Activated CD4-positive, alpha-beta T cell treated with anti-CD3 and anti-CD28 coated beads for 36 hours (primary cell): Measurements from ENCODE around the gene DPF1. TPM values are rescaled to one million over a fixed set of nuclear protein-coding genes. Genes with fewer than 3 reads are reported as not detected.

Source experiments
- ATAC-seq: fragments of 200-7000 bp; cut with Tn5 transposase; one replicate; pipeline ENCODE4 v1.10.0; 2021; ENCODE audit warnings: mild to moderate bottlenecking, moderate library complexity
- CTCF ChIA-PET: fragments of 350-600 bp; sonication (Branson Sonifier 250); formaldehyde crosslinking; loops from one replicate; lab custom pipeline; 2021; ENCODE audit warnings: antibody characterized with exemption; lab: Charles Lee
- POLR2A ChIA-PET: fragments of 350-600 bp; sonication (Branson Sonifier 250); formaldehyde crosslinking; loops from one replicate; lab custom pipeline; 2021; ENCODE audit warnings: antibody characterized with exemption, inconsistent platforms; lab: Charles Lee
- DNase-seq: peaks from one replicate; pipeline ENCODE4 v3.0.0-alpha.2; 2020
- H3K27ac Mint-ChIP-seq: one replicate; pipeline ENCODE4 v1.8.0; 2021; ENCODE audit warnings: mixed read lengths
- H3K27me3 Mint-ChIP-seq: one replicate; pipeline ENCODE4 v1.8.0; 2021; ENCODE audit warnings: mixed read lengths
- H3K36me3 Mint-ChIP-seq: one replicate; pipeline ENCODE4 v1.8.0; 2021; ENCODE audit warnings: low read depth, mixed read lengths
- H3K4me1 Mint-ChIP-seq: one replicate; pipeline ENCODE4 v1.8.0; 2021; ENCODE audit warnings: mixed read lengths
- H3K4me3 Mint-ChIP-seq: one replicate; pipeline ENCODE4 v1.8.0; 2021; ENCODE audit warnings: mild to moderate bottlenecking, moderate library complexity, mixed read lengths
- H3K9me3 Mint-ChIP-seq: one replicate; pipeline ENCODE4 v1.8.0; 2021; ENCODE audit warnings: low read depth, mixed read lengths
- intact Hi-C, 2 experiments: fragments of 100-400 bp; cut with DNase I in 1 of 2; cut with micrococcal nuclease in 1 of 2; formaldehyde crosslinking; loops; one replicate each; pipeline versions ENCODE4 v1.14.2 to v1.15.1; 2022 to 2024; cut with DNase I, micrococcal nuclease
- total RNA-seq, 2 experiments: library from RNA; stranded (reverse); gene quantifications; one replicate each; pipeline ENCODE4 v1.2.3, GENCODE V29; 2021

DPF1 gene
- total RNA-seq, 2 experiments from 2014 or later = 0.91 to 1.2 TPM

DNA sequence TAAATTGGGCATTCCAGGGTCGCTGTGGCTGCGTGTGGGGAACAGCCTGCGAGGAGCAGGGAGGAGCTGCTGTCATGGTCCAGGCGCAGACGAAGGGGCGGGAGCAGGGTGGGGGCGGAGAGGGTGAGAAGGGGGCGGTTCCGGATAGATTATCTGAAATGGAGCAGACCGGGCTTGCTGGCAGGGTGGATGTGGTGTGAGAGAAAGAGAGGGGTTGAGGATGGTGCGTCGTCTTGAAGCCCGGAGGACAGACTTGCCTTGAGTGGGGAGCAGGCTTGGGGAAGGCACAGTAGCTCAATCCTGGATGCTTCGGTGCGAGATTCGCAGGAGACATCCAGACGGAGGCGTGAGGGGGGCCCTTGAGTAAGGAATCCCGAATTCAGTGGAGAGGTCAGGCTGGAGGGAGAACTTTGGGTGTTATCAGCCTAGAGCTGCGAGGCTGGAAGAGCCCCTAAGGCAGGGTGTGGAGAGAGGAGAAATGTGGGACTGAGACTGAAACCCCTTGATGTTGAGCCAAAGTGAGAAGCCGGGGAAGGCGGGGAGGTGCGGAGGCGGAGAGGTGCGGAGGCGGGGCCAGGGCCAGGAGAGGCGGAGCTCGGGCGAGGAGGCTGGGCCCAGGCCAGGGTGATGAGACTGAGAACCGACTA, 40.6 kb downstream of the DPF1 start:
- Mint-ChIP-seq H3K9me3 (peaks cover 9% of the 10 kb centered on the region), H3K4me3 (no peak overlapping the region)
- POLR2A ChIA-PET = no interaction called here

DNA sequence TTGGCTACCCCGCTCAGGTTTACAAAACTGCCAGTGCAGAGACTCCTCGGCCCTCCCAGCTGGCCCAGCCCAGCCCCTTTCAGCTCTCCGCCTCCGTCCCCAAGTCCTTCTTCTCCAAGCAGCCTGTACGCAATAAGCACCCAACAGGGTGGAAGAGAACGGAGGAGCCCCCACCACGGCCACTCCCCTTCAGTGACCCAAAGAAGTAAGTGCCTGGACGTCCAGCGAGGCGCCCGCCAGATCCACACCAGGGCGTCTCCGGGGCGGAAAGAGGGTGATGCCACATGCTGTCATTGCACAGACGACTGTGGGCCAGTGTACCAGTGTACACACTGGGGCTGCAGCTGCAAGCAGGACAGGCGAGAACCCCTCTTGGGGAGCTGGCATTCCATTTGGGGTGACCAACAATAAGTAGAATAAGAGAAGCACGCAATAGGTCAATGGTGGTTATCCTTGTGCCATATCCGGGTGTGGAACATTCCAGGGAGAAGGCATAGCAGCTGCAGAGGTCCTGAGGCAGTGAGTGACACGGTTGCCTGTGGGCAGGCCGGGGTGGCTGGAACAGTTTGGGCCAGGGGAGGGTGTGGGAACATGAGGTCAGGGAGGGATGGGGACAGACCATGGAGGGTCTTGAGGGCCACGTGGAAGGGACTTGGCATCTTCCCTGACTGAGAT, 41.3 kb downstream of the DPF1 start:
- Mint-ChIP-seq H3K36me3 (peaks cover 22% of the 10 kb centered on the region), H3K27ac (no peak overlapping the region), H3K4me1 (no peaks in the 10 kb centered on the region), H3K27me3 (no peaks in the 10 kb centered on the region), H3K4me3 (no peak overlapping the region), H3K9me3 (peaks cover 9% of the 10 kb centered on the region)
- ChIA-PET CTCF (no interaction called here), POLR2A (no interaction called here)
- DNase-seq = no peak
- no peak for ATAC-seq
- intact Hi-C loops = no loop called here

More for the DNA sequence above, 40.6 kb downstream of the DPF1 start:
- Mint-ChIP-seq H3K4me1 (no peaks in the 10 kb centered on the region), H3K36me3 (peaks cover 22% of the 10 kb centered on the region), H3K27ac (no peak overlapping the region), H3K27me3 (no peaks in the 10 kb centered on the region)
- CTCF ChIA-PET = no interaction called here
- DNase-seq (peak; percentile 14), ATAC-seq (no peak)
- intact Hi-C loops = no loop called here

- intact Hi-C loops = no loop called here
- Mint-ChIP-seq H3K36me3 (peaks cover 25% of the 10 kb centered on the region), H3K4me3 (no peak overlapping the region), H3K27ac (no peak overlapping the region), H3K4me1 (no peaks in the 10 kb centered on the region), H3K9me3 (peaks cover 9% of the 10 kb centered on the region), H3K27me3 (no peaks in the 10 kb centered on the region)
- ATAC-seq (no peak), DNase-seq (no peak)
- ChIA-PET CTCF (no interaction called here), POLR2A (no interaction called here)
Observed at GRCh38 chr19:38180071-38180470, 44.0 kb downstream of the DPF1 start.

DNA sequence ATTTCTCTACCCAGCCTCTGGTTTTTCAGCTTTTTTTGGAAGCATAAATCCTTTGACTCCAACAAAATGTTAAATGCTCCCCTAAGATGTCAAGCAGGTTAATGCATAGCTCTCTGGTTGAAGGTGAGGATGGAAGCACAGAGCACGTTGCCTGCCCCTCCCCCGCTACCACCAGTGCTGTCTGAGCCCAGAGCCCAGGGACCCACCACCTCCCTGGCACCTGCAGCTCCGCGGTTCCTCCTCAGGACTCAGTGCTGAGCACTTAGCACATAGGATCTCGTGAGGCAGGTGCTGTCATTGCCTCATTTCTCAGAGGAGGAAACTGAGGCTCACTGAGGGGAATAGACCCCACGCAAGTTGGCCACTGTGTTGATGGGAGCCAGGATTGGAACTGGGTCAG, 48.6 kb downstream of the DPF1 start:
- H3K36me3 Mint-ChIP-seq = peaks cover 11% of the 10 kb centered on the region
- intact Hi-C loops = no loop called here
- ChIA-PET POLR2A (no interaction called here), CTCF (no interaction called here)
- no peak for DNase-seq
- no peak overlapping the region for H3K4me3 Mint-ChIP-seq
- no peak for ATAC-seq
- no peak overlapping the region for H3K27ac Mint-ChIP-seq
- H3K9me3 Mint-ChIP-seq = peaks cover 5% of the 10 kb centered on the region
- H3K4me1 Mint-ChIP-seq = no peaks in the 10 kb centered on the region
- H3K27me3 Mint-ChIP-seq = no peaks in the 10 kb centered on the region

DNA sequence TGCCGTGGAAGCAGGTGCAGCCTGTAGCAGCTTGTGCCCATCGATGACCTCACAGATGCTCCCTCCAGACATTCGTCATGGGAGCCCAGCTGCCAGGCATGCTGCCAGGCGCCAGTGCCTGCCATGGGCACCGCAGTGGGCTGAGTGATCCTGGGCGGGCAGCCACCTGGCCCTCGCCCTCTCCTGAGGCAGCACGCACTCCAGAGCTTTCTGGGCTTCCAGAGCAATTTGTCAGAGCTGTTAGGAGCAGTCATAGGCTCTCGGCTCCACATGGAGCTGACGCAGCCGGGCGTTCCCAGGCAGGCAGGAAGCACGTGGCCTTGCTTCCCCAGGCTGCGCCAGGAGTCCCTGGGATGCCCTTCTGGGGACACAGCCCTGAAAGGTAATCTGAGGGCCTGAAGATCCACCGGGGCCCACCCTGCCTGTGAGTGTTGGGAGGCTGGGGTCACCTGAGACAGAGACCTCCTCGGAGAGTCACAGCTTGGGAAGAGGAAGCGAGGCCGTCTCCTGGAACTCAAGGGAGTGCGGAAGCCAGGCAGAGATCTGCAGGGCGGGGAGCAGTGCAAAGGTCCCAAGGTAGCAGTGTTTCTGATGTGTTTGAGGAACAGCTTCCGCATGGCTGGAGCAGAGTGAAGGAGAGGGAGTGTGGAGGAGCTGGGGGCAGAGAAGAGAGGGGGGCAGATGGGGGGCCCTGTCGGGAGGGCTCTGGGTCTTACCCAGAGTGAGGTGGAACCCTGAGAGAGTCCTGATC, 50.6 kb downstream of the DPF1 start:
- Mint-ChIP-seq H3K36me3 (peaks cover 3% of the 10 kb centered on the region), H3K4me1 (no peaks in the 10 kb centered on the region), H3K27ac (no peak overlapping the region), H3K27me3 (no peaks in the 10 kb centered on the region), H3K4me3 (no peak overlapping the region), H3K9me3 (no peaks in the 10 kb centered on the region)
- CTCF ChIA-PET = no interaction called here
- ATAC-seq (no peak), DNase-seq (no peak)
- POLR2A ChIA-PET = interaction anchor here (0.6 kb wide), 2 partner anchors 15 to 22 kb away, joined by 4 to 9 read pairs; no protein-coding TSS in a partner anchor
- intact Hi-C loops = no loop called here

DNA sequence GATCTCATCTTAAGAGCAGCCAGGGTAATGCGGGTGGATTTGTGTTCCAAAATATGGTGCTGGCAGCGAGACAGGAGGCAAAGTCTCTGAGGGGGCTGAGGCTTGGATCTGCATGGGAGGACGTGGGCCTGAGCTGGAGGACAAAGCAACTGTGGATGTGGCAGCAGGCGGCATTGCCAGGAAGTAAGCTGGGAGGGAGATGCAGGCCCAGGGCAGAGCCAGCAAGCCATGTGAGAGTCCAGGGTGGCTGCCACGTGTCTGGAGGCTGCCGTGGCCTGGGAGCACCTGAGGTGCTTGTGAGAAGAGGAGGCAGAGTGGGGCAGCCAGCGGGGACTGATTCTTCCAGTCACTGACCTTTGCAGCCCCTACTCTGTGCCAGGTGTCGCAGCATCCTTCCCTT, 52.0 kb downstream of the DPF1 start:
- no peak for DNase-seq
- no peaks in the 10 kb centered on the region for H3K4me1 Mint-ChIP-seq
- no peaks in the 10 kb centered on the region for H3K27me3 Mint-ChIP-seq
- intact Hi-C loops = no loop called here
- POLR2A ChIA-PET = no interaction called here
- CTCF ChIA-PET = interaction anchor here (0.9 kb wide), 1 partner anchor 29 kb away, joined by 3 read pairs; no protein-coding TSS in a partner anchor
- H3K36me3 Mint-ChIP-seq = peaks cover 3% of the 10 kb centered on the region
- no peaks in the 10 kb centered on the region for H3K9me3 Mint-ChIP-seq
- no peak overlapping the region for H3K27ac Mint-ChIP-seq
- ATAC-seq = no peak
- H3K4me3 Mint-ChIP-seq = no peak overlapping the region

GRCh38 chr19:38170334-38170733, 53.7 kb downstream of the DPF1 start:
- H3K36me3 Mint-ChIP-seq = peaks cover 2% of the 10 kb centered on the region
- no peak overlapping the region for H3K27ac Mint-ChIP-seq
- intact Hi-C loops = no loop called here
- no peaks in the 10 kb centered on the region for H3K9me3 Mint-ChIP-seq
- ChIA-PET POLR2A (no interaction called here), CTCF (interaction anchor here (0.5 kb wide), 1 partner anchor 270 kb away, joined by 4 read pairs; no protein-coding TSS in a partner anchor)
- H3K4me3 Mint-ChIP-seq = no peak overlapping the region
- ATAC-seq = no peak
- H3K27me3 Mint-ChIP-seq = no peaks in the 10 kb centered on the region
- no peaks in the 10 kb centered on the region for H3K4me1 Mint-ChIP-seq
- no peak for DNase-seq

GRCh38 chr19:38168637-38169036, 55.4 kb downstream of the DPF1 start:
- intact Hi-C loops = no loop called here
- no peak overlapping the region for H3K4me3 Mint-ChIP-seq
- H3K27me3 Mint-ChIP-seq = no peaks in the 10 kb centered on the region
- ChIA-PET POLR2A (no interaction called here), CTCF (no interaction called here)
- ATAC-seq (no peak), DNase-seq (no peak)
- H3K4me1 Mint-ChIP-seq = no peaks in the 10 kb centered on the region
- peaks cover 8% of the 10 kb centered on the region for H3K36me3 Mint-ChIP-seq
- H3K9me3 Mint-ChIP-seq = no peaks in the 10 kb centered on the region
- no peak overlapping the region for H3K27ac Mint-ChIP-seq

GRCh38 chr19:38165335-38165734, 58.7 kb downstream of the DPF1 start:
- no peaks in the 10 kb centered on the region for H3K4me1 Mint-ChIP-seq
- ChIA-PET POLR2A (no interaction called here), CTCF (interaction anchor here (1.0 kb wide), 1 partner anchor 29 kb away, joined by 3 read pairs; no protein-coding TSS in a partner anchor)
- no peak overlapping the region for H3K4me3 Mint-ChIP-seq
- no peaks in the 10 kb centered on the region for H3K27me3 Mint-ChIP-seq
- H3K27ac Mint-ChIP-seq = no peak overlapping the region
- intact Hi-C loops = no loop called here
- peaks cover 37% of the 10 kb centered on the region for H3K36me3 Mint-ChIP-seq
- no peaks in the 10 kb centered on the region for H3K9me3 Mint-ChIP-seq
- ATAC-seq (no peak), DNase-seq (no peak)

DNA sequence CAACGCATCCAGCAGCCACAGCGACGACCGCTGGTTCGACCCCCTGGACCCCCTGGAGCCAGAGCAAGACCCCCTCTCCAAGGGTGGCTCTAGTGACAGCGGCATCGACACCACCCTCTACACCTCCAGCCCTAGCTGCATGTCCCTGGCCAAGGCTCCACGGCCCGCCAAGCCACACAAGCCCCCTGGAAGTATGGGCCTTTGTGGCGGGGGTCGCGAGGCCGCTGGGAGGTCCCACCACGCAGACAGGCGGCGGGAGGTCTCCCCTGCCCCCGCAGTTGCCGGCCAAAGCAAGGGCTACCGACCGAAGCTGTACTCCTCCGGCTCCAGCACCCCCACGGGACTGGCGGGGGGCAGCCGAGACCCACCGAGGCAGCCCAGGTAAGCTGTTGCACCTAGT, 59.5 kb downstream of the DPF1 start:
- H3K4me3 Mint-ChIP-seq = no peak overlapping the region
- intact Hi-C loops = no loop called here
- ATAC-seq (no peak), DNase-seq (no peak)
- peaks cover 37% of the 10 kb centered on the region for H3K36me3 Mint-ChIP-seq
- H3K27ac Mint-ChIP-seq = no peak overlapping the region
- H3K27me3 Mint-ChIP-seq = no peaks in the 10 kb centered on the region
- POLR2A ChIA-PET = no interaction called here
- CTCF ChIA-PET = interaction anchor here (1.0 kb wide), 1 partner anchor 28 kb away, joined by 3 read pairs; no protein-coding TSS in a partner anchor
- H3K4me1 Mint-ChIP-seq = no peaks in the 10 kb centered on the region
- H3K9me3 Mint-ChIP-seq = no peaks in the 10 kb centered on the region

DNA sequence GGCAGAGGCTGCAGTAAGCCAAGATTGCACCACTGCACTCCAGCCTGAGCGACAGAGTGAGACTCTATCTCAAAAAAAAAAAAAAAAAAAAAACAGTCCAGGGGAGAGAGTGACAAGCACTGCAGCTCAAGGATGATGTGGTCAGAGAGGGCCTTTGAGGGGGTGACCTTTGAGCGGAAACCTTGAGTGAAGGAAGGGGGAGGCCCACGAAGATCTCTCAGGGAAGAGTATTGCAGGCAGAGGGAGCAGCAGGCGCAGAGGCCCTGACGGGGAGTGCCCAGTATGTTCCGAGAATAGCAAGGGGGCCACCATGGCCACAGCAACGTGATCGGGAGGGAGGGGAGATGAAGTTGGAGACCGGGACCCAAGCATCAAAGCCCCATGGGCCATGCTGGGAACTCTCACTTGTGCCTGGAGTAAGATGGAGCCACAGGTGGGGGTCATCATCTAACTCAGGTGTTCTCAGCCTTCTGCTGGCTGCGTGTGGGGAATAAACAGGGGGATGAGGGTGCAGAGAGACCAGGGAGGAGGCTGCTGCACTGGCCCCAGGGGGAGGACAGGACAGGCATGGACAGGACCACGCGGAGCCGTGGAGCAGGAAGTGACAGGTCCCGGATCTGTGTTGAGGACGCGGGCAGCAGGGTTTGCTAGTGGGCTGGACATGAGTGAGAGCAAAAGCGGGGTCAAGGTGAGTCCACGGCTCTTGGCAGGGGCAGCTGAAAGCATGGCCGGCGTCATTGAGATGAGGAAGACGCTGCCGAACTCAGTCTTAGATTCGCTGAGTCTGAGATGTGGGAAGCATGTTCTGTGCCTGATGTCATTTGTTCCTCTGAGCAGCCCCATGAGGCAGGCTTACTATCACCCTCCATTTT, 60.4 kb downstream of the DPF1 start:
- H3K9me3 Mint-ChIP-seq = no peaks in the 10 kb centered on the region
- no peaks in the 10 kb centered on the region for H3K4me1 Mint-ChIP-seq
- DNase-seq (no peak), ATAC-seq (no peak)
- POLR2A ChIA-PET = no interaction called here
- intact Hi-C loops = no loop called here
- H3K4me3 Mint-ChIP-seq = no peak overlapping the region
- H3K27ac Mint-ChIP-seq = no peak overlapping the region
- H3K27me3 Mint-ChIP-seq = no peaks in the 10 kb centered on the region
- peaks cover 38% of the 10 kb centered on the region for H3K36me3 Mint-ChIP-seq
- CTCF ChIA-PET = no interaction called here
